ENCODE measurements around the gene PACRG. TPM values are rescaled to one million over a fixed set of nuclear protein-coding genes. Genes with fewer than 3 reads are reported as not detected.

PACRG gene
- total RNA-seq, 1 donor from 2014 or later = 1.1 TPM

DNA sequence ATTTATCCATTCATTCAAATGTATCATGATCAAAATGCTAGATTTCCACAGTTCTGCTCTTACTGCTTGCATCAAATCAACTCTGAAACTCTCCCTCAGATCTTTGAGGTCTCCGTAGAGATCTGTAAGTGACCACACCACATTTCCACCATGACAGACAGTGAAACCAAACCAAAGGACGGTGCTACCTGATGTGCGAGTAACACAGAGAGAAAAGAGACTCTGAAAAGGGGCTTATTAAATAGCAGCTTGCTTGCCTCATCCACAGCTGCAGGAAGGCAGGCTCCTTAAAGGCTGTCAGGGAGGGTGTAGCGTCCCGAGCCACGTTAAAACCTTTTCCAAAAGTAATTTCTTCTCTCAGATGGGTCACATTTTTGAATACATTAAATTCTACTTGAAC, 335.8 kb downstream of the PACRG start:
- no peak overlapping the region for H3K27ac Mint-ChIP-seq (ENCODE audit: unreplicated experiment)
- DNase-seq (ENCODE audit: low spot score) = no peak
- no peaks in the 10 kb centered on the region for H3K27me3 Mint-ChIP-seq (ENCODE audit: low read depth)
- H3K4me3 Mint-ChIP-seq (ENCODE audit: unreplicated experiment) = no peak overlapping the region
- no peaks in the 10 kb centered on the region for H3K4me1 Mint-ChIP-seq (ENCODE audit: low read depth)
- TF ChIP-seq, protein P1, sequence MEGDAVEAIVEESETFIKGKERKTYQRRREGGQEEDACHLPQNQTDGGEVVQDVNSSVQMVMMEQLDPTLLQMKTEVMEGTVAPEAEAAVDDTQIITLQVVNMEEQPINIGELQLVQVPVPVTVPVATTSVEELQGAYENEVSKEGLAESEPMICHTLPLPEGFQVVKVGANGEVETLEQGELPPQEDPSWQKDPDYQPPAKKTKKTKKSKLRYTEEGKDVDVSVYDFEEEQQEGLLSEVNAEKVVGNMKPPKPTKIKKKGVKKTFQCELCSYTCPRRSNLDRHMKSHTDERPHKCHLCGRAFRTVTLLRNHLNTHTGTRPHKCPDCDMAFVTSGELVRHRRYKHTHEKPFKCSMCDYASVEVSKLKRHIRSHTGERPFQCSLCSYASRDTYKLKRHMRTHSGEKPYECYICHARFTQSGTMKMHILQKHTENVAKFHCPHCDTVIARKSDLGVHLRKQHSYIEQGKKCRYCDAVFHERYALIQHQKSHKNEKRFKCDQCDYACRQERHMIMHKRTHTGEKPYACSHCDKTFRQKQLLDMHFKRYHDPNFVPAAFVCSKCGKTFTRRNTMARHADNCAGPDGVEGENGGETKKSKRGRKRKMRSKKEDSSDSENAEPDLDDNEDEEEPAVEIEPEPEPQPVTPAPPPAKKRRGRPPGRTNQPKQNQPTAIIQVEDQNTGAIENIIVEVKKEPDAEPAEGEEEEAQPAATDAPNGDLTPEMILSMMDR (IDR thresholded peaks at IDR 0.05) = no peak
- H3K36me3 Mint-ChIP-seq (ENCODE audit: low read depth) = no peaks in the 10 kb centered on the region
- peaks cover 3% of the 10 kb centered on the region for H3K9me3 Mint-ChIP-seq (ENCODE audit: low read depth)

DNA sequence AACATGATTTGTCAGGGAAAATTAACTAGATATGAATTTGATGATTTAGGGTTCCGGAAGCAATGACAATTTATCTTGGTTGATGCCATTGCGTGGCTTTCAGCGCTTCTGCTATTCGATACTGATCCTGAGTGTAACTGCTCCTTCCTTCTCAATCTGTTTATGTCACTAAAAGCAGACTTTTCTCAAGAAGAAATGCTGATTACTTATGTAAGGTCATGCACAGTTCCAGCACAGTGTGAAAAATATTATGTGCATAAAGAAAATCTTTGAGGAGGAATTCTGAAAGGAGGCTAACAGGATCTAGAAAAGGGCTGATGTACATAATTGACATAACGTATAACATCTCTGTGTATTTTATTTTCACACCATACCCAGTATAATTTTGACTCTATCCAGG, 336.6 kb downstream of the PACRG start:
- TF ChIP-seq, protein P1 (IDR thresholded peaks at IDR 0.05) = no peak
- no peaks in the 10 kb centered on the region for H3K36me3 Mint-ChIP-seq (ENCODE audit: low read depth)
- DNase-seq (ENCODE audit: low spot score) = no peak
- no peaks in the 10 kb centered on the region for H3K9me3 Mint-ChIP-seq (ENCODE audit: low read depth)
- H3K27me3 Mint-ChIP-seq (ENCODE audit: low read depth) = no peaks in the 10 kb centered on the region
- H3K4me3 Mint-ChIP-seq (ENCODE audit: unreplicated experiment) = no peak overlapping the region
- H3K4me1 Mint-ChIP-seq (ENCODE audit: low read depth) = no peaks in the 10 kb centered on the region
- H3K27ac Mint-ChIP-seq (ENCODE audit: unreplicated experiment) = no peak overlapping the region

DNA sequence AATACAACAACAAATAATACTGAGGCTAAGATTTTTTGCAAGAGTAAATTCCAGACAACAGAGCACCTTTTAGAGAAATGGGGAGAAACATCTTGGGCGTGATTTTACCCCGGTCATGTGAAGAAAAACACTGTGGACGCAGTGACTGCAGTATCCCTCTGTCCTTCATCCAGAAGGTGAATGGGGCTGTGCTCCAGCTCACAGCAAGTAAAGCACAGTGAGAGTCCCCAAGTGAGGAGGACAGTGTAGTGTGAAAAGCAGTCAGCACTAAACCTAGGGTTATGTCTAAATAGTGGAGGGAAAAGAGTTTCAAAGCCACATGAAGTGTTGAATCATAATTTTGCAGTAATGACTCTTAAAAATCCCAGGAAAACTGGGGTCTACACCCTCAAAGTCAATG, 338.4 kb downstream of the PACRG start:
- no peaks in the 10 kb centered on the region for H3K9me3 Mint-ChIP-seq (ENCODE audit: low read depth)
- DNase-seq (ENCODE audit: low spot score) = no peak
- TF ChIP-seq, protein P1 (IDR thresholded peaks at IDR 0.05) = no peak
- no peak overlapping the region for H3K27ac Mint-ChIP-seq (ENCODE audit: unreplicated experiment)
- no peaks in the 10 kb centered on the region for H3K36me3 Mint-ChIP-seq (ENCODE audit: low read depth)
- H3K27me3 Mint-ChIP-seq (ENCODE audit: low read depth) = no peaks in the 10 kb centered on the region
- H3K4me1 Mint-ChIP-seq (ENCODE audit: low read depth) = no peaks in the 10 kb centered on the region
- no peak overlapping the region for H3K4me3 Mint-ChIP-seq (ENCODE audit: unreplicated experiment)

DNA sequence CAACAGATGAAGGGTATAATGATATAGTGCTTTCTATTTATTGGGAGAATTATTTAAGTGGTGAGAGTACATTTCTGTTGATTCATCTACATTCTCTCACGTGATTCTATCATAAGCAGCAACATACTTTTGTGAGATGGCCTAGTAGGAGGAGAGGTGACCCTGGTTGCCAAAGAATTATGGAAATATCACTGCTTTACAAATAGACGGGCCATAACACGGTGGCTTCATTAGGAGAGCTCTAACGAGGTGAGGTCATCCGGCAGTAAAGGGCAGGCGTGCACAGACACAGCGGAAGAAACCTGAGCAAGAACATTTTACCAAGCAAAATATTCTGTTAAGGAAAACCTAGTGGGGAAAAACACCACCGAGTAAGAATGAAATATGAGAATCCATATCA, 349.4 kb downstream of the PACRG start:
- Mint-ChIP-seq H3K4me1 (ENCODE audit: low read depth) (no peaks in the 10 kb centered on the region), H3K36me3 (ENCODE audit: low read depth) (no peaks in the 10 kb centered on the region), H3K9me3 (ENCODE audit: low read depth) (no peaks in the 10 kb centered on the region), H3K27ac (ENCODE audit: unreplicated experiment) (no peak overlapping the region), H3K4me3 (ENCODE audit: unreplicated experiment) (no peak overlapping the region), H3K27me3 (ENCODE audit: low read depth) (no peaks in the 10 kb centered on the region)
- TF ChIP-seq, protein P1 (IDR thresholded peaks at IDR 0.05) = no peak
- DNase-seq (ENCODE audit: low spot score) = no peak

DNA sequence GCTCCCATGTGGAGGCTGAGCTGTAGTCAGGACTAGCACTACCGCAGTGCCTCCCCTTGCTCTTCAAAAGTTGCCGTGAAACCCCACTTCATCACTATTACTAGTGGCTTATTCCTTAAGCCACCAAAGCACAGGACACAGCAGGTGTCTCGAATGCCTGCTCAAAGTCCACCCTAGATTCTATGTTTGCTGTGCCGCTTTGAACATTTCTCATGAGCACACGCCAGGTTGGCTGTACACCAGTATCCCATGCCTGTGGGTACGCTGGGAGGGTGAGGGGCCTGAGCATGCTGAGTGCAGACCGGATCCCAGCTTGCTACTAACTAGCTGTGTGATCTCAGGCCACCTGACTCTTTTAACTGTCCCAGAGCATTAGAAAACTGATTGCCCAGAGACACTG, 350.9 kb downstream of the PACRG start:
- H3K9me3 Mint-ChIP-seq (ENCODE audit: low read depth) = no peaks in the 10 kb centered on the region
- H3K36me3 Mint-ChIP-seq (ENCODE audit: low read depth) = no peaks in the 10 kb centered on the region
- no peak overlapping the region for H3K4me3 Mint-ChIP-seq (ENCODE audit: unreplicated experiment)
- H3K27me3 Mint-ChIP-seq (ENCODE audit: low read depth) = no peaks in the 10 kb centered on the region
- no peaks in the 10 kb centered on the region for H3K4me1 Mint-ChIP-seq (ENCODE audit: low read depth)
- TF ChIP-seq, protein P1 (IDR thresholded peaks at IDR 0.05) = no peak
- no peak for DNase-seq (ENCODE audit: low spot score)
- no peak overlapping the region for H3K27ac Mint-ChIP-seq (ENCODE audit: unreplicated experiment)
